H1 (cell line): Measurements from ENCODE around the gene LY6G6D. TPM values are rescaled to one million over a fixed set of nuclear protein-coding genes. Genes with fewer than 3 reads are reported as not detected.

ENCODE experiments used
- CTCF ChIA-PET: fragments of 300-600 bp; sonication (Branson Sonifier 250); formaldehyde crosslinking; loops from one replicate; lab custom pipeline; 2021; ENCODE audit not compliant: partially characterized antibody; lab: Charles Lee
- POLR2A ChIA-PET: fragments of 300-600 bp; sonication (Branson Sonifier 250); formaldehyde crosslinking; loops from one replicate; lab custom pipeline; 2021; ENCODE audit warnings: inconsistent platforms; ENCODE audit not compliant: partially characterized antibody; lab: Charles Lee
- DNase-seq, 2 experiments: peaks; one replicate each; pipeline versions ENCODE4 v3.0.0 to v3.0.0-alpha.2; 2010 to 2022; ENCODE audit warnings: low spot score in 2 of 2, low read depth in 1 of 2, mixed read lengths in 1 of 2
- FAIRE-seq: peaks from 2 replicates; lab custom pipeline; 2011; peaks lifted over from hg19 to GRCh38; lab: Jason Lieb, UNC
- H2AFZ ChIP-seq: 2 replicates; pipeline ENCODE4 v1.8.1; 2012; ENCODE audit warnings: low read length, inconsistent platforms
- H2AK5ac ChIP-seq: 2 replicates; pipeline ENCODE4 v1.6.1; 2013; ENCODE audit warnings: low read depth, low read length
- H2BK120ac ChIP-seq: replicated peaks from 2 replicates; pipeline ENCODE3; 2013; ENCODE audit warnings: low read depth, low read length, inconsistent platforms
- H2BK12ac ChIP-seq: 2 replicates; pipeline ENCODE4 v1.6.1; 2013; ENCODE audit warnings: low read depth, low read length
- H2BK15ac ChIP-seq: 2 replicates; pipeline ENCODE4 v1.6.1; 2013; ENCODE audit warnings: low read length
- H2BK20ac ChIP-seq: 2 replicates; pipeline ENCODE4 v1.6.1; 2013; ENCODE audit warnings: low read length
- H2BK5ac ChIP-seq: 2 replicates; pipeline ENCODE4 v1.6.1; 2013; ENCODE audit warnings: low read depth, low read length
- H3K14ac ChIP-seq: 2 replicates; pipeline ENCODE4 v1.6.1; 2013; ENCODE audit warnings: inconsistent platforms; ENCODE audit not compliant: insufficient read length
- H3K18ac ChIP-seq: 2 replicates; pipeline ENCODE4 v1.6.1; 2013; ENCODE audit warnings: low read length; ENCODE audit errors: extremely low read depth
- H3K23ac ChIP-seq: 2 replicates; pipeline ENCODE4 v1.6.1; 2013; ENCODE audit warnings: inconsistent platforms; ENCODE audit not compliant: insufficient read length
- H3K23me2 ChIP-seq: 2 replicates; pipeline ENCODE4 v1.6.1; 2013; ENCODE audit warnings: low read depth, low read length
- H3K27ac ChIP-seq: 2 replicates; pipeline ENCODE4 v1.6.1; 2011; ENCODE audit warnings: low read depth, low read length, inconsistent platforms
- H3K27me3 ChIP-seq, 4 experiments: replicated peaks in 1 of 4; 1 replicate in 1 of 4; 2 replicates in 3 of 4; pipeline versions ENCODE4 v1.6.1 to v1.8.1; 2011 to 2013; ENCODE audit warnings: low read length in 3 of 4, mild to moderate bottlenecking in 3 of 4, inconsistent platforms in 2 of 4, mixed read lengths in 2 of 4, moderate library complexity in 1 of 4; ENCODE audit not compliant: control insufficient read depth in 3 of 4, insufficient read depth in 3 of 4; ENCODE audit errors: extremely low read depth in 1 of 4
- H3K36me3 ChIP-seq, 4 experiments: 2 replicates each; pipeline versions ENCODE4 v1.6.1 to v1.8.1; 2011 to 2013; ENCODE audit warnings: mild to moderate bottlenecking in 4 of 4, low read length in 3 of 4, moderate library complexity in 2 of 4, control low read depth in 1 of 4, inconsistent platforms in 1 of 4; ENCODE audit not compliant: insufficient read depth in 4 of 4, control insufficient read depth in 2 of 4
- H3K4ac ChIP-seq: replicated peaks from 2 replicates; pipeline ENCODE3; 2013; ENCODE audit warnings: low read length, low read depth, mixed read lengths, inconsistent platforms; ENCODE audit not compliant: insufficient read length
- H3K4me1 ChIP-seq, 4 experiments: replicated peaks in 1 of 4; 1 replicate in 1 of 4; 2 replicates in 3 of 4; pipeline versions ENCODE4 v1.6.1 to v1.8.1; 2011 to 2013; ENCODE audit warnings: low read length in 3 of 4, inconsistent platforms in 2 of 4, mixed read lengths in 1 of 4; ENCODE audit not compliant: insufficient read depth in 4 of 4, control insufficient read depth in 3 of 4
- H3K4me2 ChIP-seq, 2 experiments: 2 replicates each; pipeline versions ENCODE4 v1.6.1 to v1.8.1; 2011 to 2013; ENCODE audit warnings: low read depth in 2 of 2, low read length in 2 of 2, control low read depth in 1 of 2, inconsistent platforms in 1 of 2, mild to moderate bottlenecking in 1 of 2; ENCODE audit not compliant: insufficient read depth in 1 of 2
- H3K4me3 ChIP-seq, 4 experiments: fragments of 200-600, 300-600 bp in 1 of 4; sonication (generic), shearing (Covaris generic), sonication (Bioruptor Twin) in 1 of 4; 2 replicates each; pipeline versions ENCODE4 v1.5.1 to v1.8.1; 2011 to 2016; ENCODE audit warnings: low read length in 4 of 4, low read depth in 3 of 4, control low read depth in 2 of 4, inconsistent platforms in 2 of 4, mild to moderate bottlenecking in 2 of 4, mixed read lengths in 1 of 4, moderate library complexity in 1 of 4; ENCODE audit not compliant: insufficient read depth in 2 of 4; ENCODE audit errors: extremely low read depth in 1 of 4
- H3K56ac ChIP-seq: replicated peaks from 2 replicates; pipeline ENCODE3; 2013; ENCODE audit warnings: low read depth, mild to moderate bottlenecking, mixed read lengths, low read length, inconsistent platforms; ENCODE audit not compliant: insufficient read length
- H3K79me1 ChIP-seq: 2 replicates; pipeline ENCODE4 v1.6.1; 2013; ENCODE audit warnings: low read depth, low read length, control low read depth
- H3K79me2 ChIP-seq, 2 experiments: 2 replicates each; pipeline versions ENCODE4 v1.6.1 to v1.8.1; 2012 to 2013; ENCODE audit warnings: low read length in 2 of 2, mild to moderate bottlenecking in 2 of 2, inconsistent platforms in 1 of 2; ENCODE audit not compliant: insufficient read depth in 2 of 2, control insufficient read depth in 1 of 2
- H3K9ac ChIP-seq, 4 experiments: replicated peaks in 1 of 4; 1 replicate in 1 of 4; 2 replicates in 3 of 4; pipeline versions ENCODE4 v1.6.1 to v1.8.1; 2011 to 2013; ENCODE audit warnings: low read depth in 3 of 4, low read length in 3 of 4, control low read depth in 2 of 4, mild to moderate bottlenecking in 2 of 4, moderate library complexity in 2 of 4, inconsistent platforms in 1 of 4; ENCODE audit errors: extremely low read depth in 1 of 4
- H3K9me3 ChIP-seq, 2 experiments: 2 replicates each; pipeline versions ENCODE4 v1.6.1 to v1.8.1; 2012 to 2013; ENCODE audit warnings: mild to moderate bottlenecking in 2 of 2, moderate library complexity in 2 of 2, control low read depth in 1 of 2, inconsistent platforms in 1 of 2, low read depth in 1 of 2, low read length in 1 of 2, mixed read lengths in 1 of 2; ENCODE audit not compliant: insufficient read depth in 2 of 2
- H4K20me1 ChIP-seq, 2 experiments: replicated peaks in 1 of 2; 2 replicates each; pipeline versions ENCODE3 to v1.8.1; 2011 to 2013; ENCODE audit warnings: inconsistent platforms in 2 of 2, low read length in 2 of 2, mild to moderate bottlenecking in 1 of 2; ENCODE audit not compliant: insufficient read depth in 2 of 2, control insufficient read depth in 1 of 2
- H4K5ac ChIP-seq: 2 replicates; pipeline ENCODE4 v1.6.1; 2013; ENCODE audit warnings: low read length, low read depth, mixed read lengths, inconsistent platforms; ENCODE audit not compliant: insufficient read length
- H4K8ac ChIP-seq: 2 replicates; pipeline ENCODE4 v1.8.0; 2013; ENCODE audit warnings: mild to moderate bottlenecking, moderate library complexity, low read length, inconsistent platforms; ENCODE audit not compliant: insufficient read depth; ENCODE audit errors: extremely low read depth
- H4K91ac ChIP-seq: replicated peaks from 2 replicates; pipeline ENCODE3; 2013; ENCODE audit warnings: low read length, mixed read lengths, inconsistent platforms; ENCODE audit not compliant: insufficient read length
- ASH2L ChIP-seq: fragments of 200-600, 300-600 bp; sonication (generic); IDR thresholded peaks from one replicate; pipeline ENCODE4 v1.7.1; 2017; ENCODE audit warnings: low read length
- CBX8 ChIP-seq: fragments of 300-800, 300-1000 bp; sonication (generic); IDR thresholded peaks from 2 replicates; pipeline ENCODE4 v1.7.1; 2016; ENCODE audit warnings: low read depth, low read length, borderline replicate concordance
- CHD1 ChIP-seq: IDR thresholded peaks from 2 replicates; pipeline ENCODE4 v1.6.1; 2012; ENCODE audit warnings: low read depth, low read length, improper control_type of control experiment
- EZH2 ChIP-seq: fragments of 200-600 bp; sonication (generic); IDR thresholded peaks from 2 replicates; pipeline ENCODE4 v1.7.1; 2012; ENCODE audit warnings: low read depth, mild to moderate bottlenecking, moderate library complexity, low read length, inconsistent platforms; ENCODE audit not compliant: severe bottlenecking
- GABPA ChIP-seq: IDR thresholded peaks from 2 replicates; pipeline ENCODE4 v1.6.1; 2011; ENCODE audit warnings: mild to moderate bottlenecking, low read length, moderate library complexity, borderline replicate concordance; ENCODE audit not compliant: insufficient read depth
- GTF2F1 ChIP-seq: IDR thresholded peaks from 2 replicates; pipeline ENCODE4 v1.6.1; 2012; ENCODE audit warnings: low read depth, low read length, improper control_type of control experiment, borderline replicate concordance
- HDAC2 ChIP-seq, 2 experiments: fragments of 300-600 bp in 1 of 2; sonication (generic) in 1 of 2; IDR thresholded peaks; 2 replicates each; pipeline ENCODE4 v1.6.1; 2011 to 2012; ENCODE audit warnings: low read depth in 2 of 2, low read length in 2 of 2, mild to moderate bottlenecking in 2 of 2, moderate library complexity in 2 of 2, borderline replicate concordance in 1 of 2, inconsistent platforms in 1 of 2
- PHF8 ChIP-seq: fragments of 200-600 bp; sonication (generic); conservative IDR thresholded peaks from 2 replicates; pipeline ENCODE4 v1.7.1; 2012; ENCODE audit warnings: low read depth, mild to moderate bottlenecking, inconsistent platforms, low read length, moderate library complexity
- RBBP5 ChIP-seq: IDR thresholded peaks from 2 replicates; pipeline ENCODE4 v1.7.1; 2012; ENCODE audit warnings: low read depth, mild to moderate bottlenecking, inconsistent platforms, low read length, moderate library complexity, borderline replicate concordance
- SIN3A ChIP-seq, 2 experiments: IDR thresholded peaks in 1 of 2; conservative IDR thresholded peaks in 1 of 2; 2 replicates each; pipeline ENCODE4 v1.6.1; 2011 to 2012; ENCODE audit warnings: low read length in 2 of 2, improper control_type of control experiment in 1 of 2, low read depth in 1 of 2, mild to moderate bottlenecking in 1 of 2
- SIRT6 ChIP-seq: IDR thresholded peaks from one replicate; pipeline ENCODE4 v1.7.1; 2012; ENCODE audit warnings: low read length, inconsistent platforms
- SRF ChIP-seq: IDR thresholded peaks from 2 replicates; pipeline ENCODE4 v1.6.1; 2011; ENCODE audit warnings: mild to moderate bottlenecking, low read depth, low read length, moderate library complexity
- ZNF274 ChIP-seq: IDR thresholded peaks from 2 replicates; pipeline ENCODE4 v1.7.0; 2012; ENCODE audit warnings: low read length, borderline replicate concordance; ENCODE audit errors: extremely low read depth
- WGBS, 2 experiments: shearing (Covaris generic) in 1 of 2; methylation state at CpG; one replicate each; pipeline versions ENCODE4 v1.1.6 to v1.1.7; 2013 to 2015; ENCODE audit warnings: low lambda C conversion rate in 2 of 2, mixed read lengths in 2 of 2, inconsistent platforms in 1 of 2, low coverage in 1 of 2, missing lambda C conversion rate in 1 of 2; ENCODE audit not compliant: insufficient replicate concordance in 2 of 2, insufficient coverage in 1 of 2, insufficient read length in 1 of 2; ENCODE audit errors: extremely low coverage in 1 of 2, missing lambda C conversion rate in 1 of 2; 5-methylcytosine and 5-hydroxymethylcytosine counted together
- polyA plus RNA-seq, 7 experiments: library from polyadenylated mRNA; depleted of rRNA in 3 of 7; stranded (reverse) in 5 of 7; unstranded in 2 of 7; fragments of >200 nt in 5 of 7; fragments of 200-250 nt in 2 of 7; gene quantifications; 1 replicate in 5 of 7; 2 replicates in 1 of 7; 4 replicates in 1 of 7; pipeline versions ENCODE4 v1.2.1 to v1.2.3, GENCODE V29; 2011 to 2013; ENCODE audit warnings: missing spikeins in 2 of 7, mixed read lengths in 2 of 7
- total RNA-seq: library from RNA; stranded (reverse); fragmentation: NEBNext Ultra II Directional; extraction: Animal tissue kit (Norgen Biotek cat#: 25700); gene quantifications from 2 replicates; pipeline ENCODE4 v1.2.1, GENCODE V29; 2021

Gene LY6G6D
- total and polyA plus RNA-seq, 2 of the 8 experiments (the other 6 are each of a cell fraction or from before 2014, with no cell fraction given) = 1.8 TPM; not detected in 1

GRCh38 chr6:31741815-31742214 is 26.7 kb downstream of the LY6G6D start:
- Histone ChIP-seq H4K20me1 (no peaks in the 10 kb centered on the region), H2BK20ac (no peak overlapping the region), H3K23me2 (peaks cover 3% of the 10 kb centered on the region), H2BK12ac (no peak overlapping the region), H3K14ac (no peak overlapping the region), H2AK5ac (no peak overlapping the region), H3K36me3 (peaks cover 0 to 12% (median 0%) of the 10 kb centered on the region in 4 experiments; a peak in 3 of 8 replicates), H3K4ac (no peak overlapping the region), H3K56ac (no peak overlapping the region), H4K5ac (no peak overlapping the region), H2BK120ac (no peak overlapping the region), H3K27ac (no peak overlapping the region), H3K4me1 (peaks cover 13 to 19% (median 17%) of the 10 kb centered on the region in 4 experiments), H4K8ac (no peak overlapping the region), H3K9me3 (no peaks in the 10 kb centered on the region; a peak in 1 of 4 replicates), H3K4me2 (no peak overlapping the region), H3K18ac (no peak overlapping the region), H4K91ac (no peak overlapping the region), H2AFZ (no peak overlapping the region), H3K27me3 (no peaks in the 10 kb centered on the region), H2BK15ac (no peak overlapping the region), H3K9ac (no peak overlapping the region), H3K23ac (no peak overlapping the region), H3K79me2 (no peaks in the 10 kb centered on the region), H3K4me3 (no peak overlapping the region), H3K79me1 (no peaks in the 10 kb centered on the region), H2BK5ac (no peak overlapping the region)
- DNase-seq = no peak
- ChIA-PET CTCF (interaction anchor here (0.6 to 5.9 kb wide), 7 partner anchors 13 to 161 kb away, joined by 3 to 52 read pairs (median 4); partner anchors contain the start of genes DDAH2, EHMT2 and SAPCD1), POLR2A (interaction anchor here (0.6 to 8.7 kb wide), 14 partner anchors 9 to 200 kb away, joined by 3 to 73 read pairs (median 10); partner anchors contain the start of genes APOM, BAG6, DDAH2 and DDX39B)
- FAIRE-seq = no peak
- TF ChIP-seq SIN3A (conservative IDR thresholded peaks at IDR 0.05 in 1 of 2, IDR thresholded peaks at IDR 0.05 in 1 of 2; ENCODE audit: low read depth in 1 of 2, low read length in 2 of 2) (no peak), HDAC2 (IDR thresholded peaks at IDR 0.05; ENCODE audit: borderline replicate concordance in 1 of 2, low read depth in 2 of 2, low read length in 2 of 2) (no peak), CHD1 (no peak), RBBP5 (no peak), SIRT6 (no peak), GABPA (no peak), ASH2L (no peak), CBX8 (no peak), GTF2F1 (no peak), SRF (no peak), ZNF274 (no peak), EZH2 (no peak), PHF8 (no peak)
- WGBS, 2 experiments = 92% methylated on average over 2 of the region's 2 CpGs; no CpG with 5 or more reads in 1 of the 2 experiments
